GM19240 (cell line): ENCODE measurements around the gene PPP1R13L.
A peak's percentile ranks its signal among the peaks of the same experiment; 100 is the strongest.
"Not testable (repeated sequence)": the region's sequence is repeated elsewhere in the genome, so short reads cannot be mapped to it uniquely, and the experiment has no call there.

ENCODE experiments used
- DNase-seq: peaks from one replicate; pipeline ENCODE4 v3.0.0; 2011; ENCODE audit warnings: low spot score; ENCODE audit not compliant: insufficient read length

The PPP1R13L gene

GRCh38 chr19:45407585-45407984 lies 2.7 kb upstream of the PPP1R13L start:
- not testable (repeated sequence) for DNase-seq

GRCh38 chr19:45407091-45407375 lies 2.2 kb upstream of the PPP1R13L start:
- no peak for DNase-seq

- DNase-seq, result peak; percentile 93
Observed at GRCh38 chr19:45406226-45407090, 1.6 kb upstream of the PPP1R13L start, which contains the start of gene POLR1G. POLR1G (plus strand) TSS chr19:45406644; CDS start chr19:45406697, 53 bp downstream.

GRCh38 chr19:45405435-45406225 lies 761 bp upstream of the PPP1R13L start:
- DNase-seq, result peak; percentile 90

GRCh38 chr19:45403781-45404556 lies 900 bp downstream of the PPP1R13L start:
- DNase-seq, result peak; percentile 53

GRCh38 chr19:45403272-45403671 lies 1.6 kb downstream of the PPP1R13L start:
- no peak for DNase-seq

GRCh38 chr19:45402298-45403061 lies 2.4 kb downstream of the PPP1R13L start:
- DNase-seq, result peak; percentile 37

GRCh38 chr19:45401815-45402214 lies 3.1 kb downstream of the PPP1R13L start:
- no peak for DNase-seq

- DNase-seq, result no peak
Observed at GRCh38 chr19:45400192-45400591, 4.7 kb downstream of the PPP1R13L start.

GRCh38 chr19:45395821-45396617 lies 8.8 kb downstream of the PPP1R13L start:
- DNase-seq, result no peak

GRCh38 chr19:45391871-45392665 lies 12.8 kb downstream of the PPP1R13L start:
- DNase-seq, result no peak

- DNase-seq, result no peak
Observed at GRCh38 chr19:45391346-45391745, 13.5 kb downstream of the PPP1R13L start.

- DNase-seq, result no peak
Observed at GRCh38 chr19:45385392-45386221, 19.3 kb downstream of the PPP1R13L start.

GRCh38 chr19:45382426-45382825 lies 22.4 kb downstream of the PPP1R13L start:
- DNase-seq, result no peak

- DNase-seq, result no peak
Observed at GRCh38 chr19:45380107-45380506, 24.8 kb downstream of the PPP1R13L start.

- DNase-seq, result no peak
Observed at GRCh38 chr19:45376045-45376724, 28.7 kb downstream of the PPP1R13L start.

- DNase-seq, result peak; percentile 100
Observed at GRCh38 chr19:45370410-45371204, 34.3 kb downstream of the PPP1R13L start, which contains the start of gene ERCC2. ERCC2 (minus strand) TSS chr19:45370573; CDS start chr19:45370540, 33 bp downstream.
